SK-N-SH (cell line): Measurements from ENCODE around the gene ALDH3A2. TPM values are rescaled to one million over a fixed set of nuclear protein-coding genes. Genes with fewer than 3 reads are reported as not detected.

Source experiments
- CTCF ChIA-PET: fragments of 300-600, 350-600 bp; formaldehyde crosslinking; extraction: SDS; loops from one replicate; lab custom pipeline; 2021; lab: Yijun Ruan, JAX
- POLR2A ChIA-PET: fragments of 350-600 bp; sonication (Branson Sonifier 250); formaldehyde crosslinking; extraction: SDS; loops from one replicate; lab custom pipeline; 2020; ENCODE audit warnings: antibody characterized with exemption, inconsistent platforms; lab: Yijun Ruan, JAX
- DNase-seq: peaks from one replicate; pipeline ENCODE4 v3.0.0; 2012
- H2AFZ ChIP-seq: fragments of 200-600 bp; sonication (generic); 2 replicates; pipeline ENCODE4 v1.8.1; 2016; ENCODE audit warnings: antibody characterized with exemption, mild to moderate bottlenecking, low read depth
- H3F3A ChIP-seq: fragments of 200-600 bp; sonication (generic); replicated peaks from 2 replicates; pipeline ENCODE3; 2016; ENCODE audit warnings: antibody characterized with exemption, mild to moderate bottlenecking; ENCODE audit not compliant: insufficient read depth
- H3K27ac ChIP-seq, 2 experiments: fragments of 200-500 bp in 1 of 2; fragments of 200-600 bp in 1 of 2; sonication (Bioruptor generic) in 1 of 2; sonication (generic), shearing (Covaris generic) in 1 of 2; 2 replicates each; pipeline versions ENCODE4 v1.5.1 to v1.6.1; 2014 to 2016; ENCODE audit warnings: low read depth in 2 of 2, inconsistent platforms in 1 of 2, low read length in 1 of 2, mild to moderate bottlenecking in 1 of 2, mixed read lengths in 1 of 2
- H3K27me3 ChIP-seq: fragments of 200-600 bp; sonication (generic), shearing (Covaris generic); 2 replicates; pipeline ENCODE4 v1.6.1; 2016; ENCODE audit warnings: mixed run types; ENCODE audit not compliant: insufficient read depth
- H3K36me3 ChIP-seq, 2 experiments: fragments of 200-500 bp in 1 of 2; fragments of 200-600 bp in 1 of 2; sonication (Bioruptor generic) in 1 of 2; sonication (generic) in 1 of 2; replicated peaks in 1 of 2; 2 replicates each; pipeline versions ENCODE3 to v1.5.1; 2014 to 2016; ENCODE audit warnings: low read length in 1 of 2, mild to moderate bottlenecking in 1 of 2; ENCODE audit not compliant: insufficient read depth in 2 of 2, control insufficient read depth in 1 of 2
- H3K4me1 ChIP-seq, 2 experiments: fragments of 200-500 bp in 1 of 2; fragments of 200-600 bp in 1 of 2; sonication (Bioruptor generic) in 1 of 2; sonication (generic), shearing (Covaris generic) in 1 of 2; 2 replicates each; pipeline versions ENCODE4 v1.5.1 to v1.6.1; 2014 to 2016; ENCODE audit warnings: low read depth in 1 of 2, low read length in 1 of 2, mixed run types in 1 of 2; ENCODE audit not compliant: insufficient read depth in 2 of 2, control insufficient read depth in 1 of 2
- H3K4me2 ChIP-seq: fragments of 200-600 bp; sonication (generic), shearing (Covaris generic); 2 replicates; pipeline ENCODE4 v1.6.1; 2017; ENCODE audit warnings: mixed run types
- H3K4me3 ChIP-seq, 2 experiments: fragments of 200-500 bp in 1 of 2; fragments of 200-600 bp in 1 of 2; sonication (Bioruptor generic) in 1 of 2; sonication (generic), shearing (Covaris generic) in 1 of 2; 2 replicates each; pipeline versions ENCODE4 v1.5.1 to v1.8.1; 2014 to 2016; ENCODE audit warnings: low read depth in 2 of 2, inconsistent platforms in 1 of 2, low read length in 1 of 2, mild to moderate bottlenecking in 1 of 2, mixed read lengths in 1 of 2, moderate library complexity in 1 of 2
- H3K79me2 ChIP-seq: fragments of 200-600 bp; sonication (generic); 2 replicates; pipeline ENCODE4 v1.8.1; 2017; ENCODE audit warnings: mild to moderate bottlenecking; ENCODE audit not compliant: insufficient read depth
- H3K9ac ChIP-seq: fragments of 200-600 bp; sonication (generic); 2 replicates; pipeline ENCODE4 v1.6.1; 2017; ENCODE audit warnings: mixed run types
- H3K9me2 ChIP-seq: fragments of 200-600 bp; sonication (generic); 2 replicates; pipeline ENCODE4 v1.6.1; 2017; ENCODE audit warnings: mixed run types
- H3K9me3 ChIP-seq: fragments of 200-600 bp; sonication (generic); 2 replicates; pipeline ENCODE4 v1.6.1; 2017; ENCODE audit warnings: mixed run types, mild to moderate bottlenecking, moderate library complexity
- H4K20me1 ChIP-seq: fragments of 200-600 bp; sonication (generic); 2 replicates; pipeline ENCODE4 v1.6.1; 2017; ENCODE audit warnings: mild to moderate bottlenecking, mixed run types; ENCODE audit not compliant: insufficient read depth
- CTCF ChIP-seq: fragments of 200-600 bp; sonication (generic); IDR thresholded peaks from 2 replicates; pipeline ENCODE4 v1.6.1; 2017; ENCODE audit warnings: antibody characterized with exemption, mild to moderate bottlenecking, moderate library complexity
- FOXJ3 ChIP-seq: sonication (generic); formaldehyde crosslinking; IDR thresholded peaks from 2 replicates; pipeline ENCODE4 v1.5.1; 2020; ENCODE audit warnings: mild to moderate bottlenecking, missing genetic modification reagents
- FOXM1 ChIP-seq: IDR thresholded peaks from 2 replicates; pipeline ENCODE4 v1.4.0; 2012; ENCODE audit warnings: low read depth, mild to moderate bottlenecking
- GABPA ChIP-seq: IDR thresholded peaks from 2 replicates; pipeline ENCODE4 v1.4.0; 2012; ENCODE audit warnings: low read depth, mild to moderate bottlenecking
- JUND ChIP-seq: IDR thresholded peaks from 2 replicates; pipeline ENCODE4 v1.4.0; 2012
- MEF2A ChIP-seq: IDR thresholded peaks from 2 replicates; pipeline ENCODE4 v1.4.0; 2012; ENCODE audit warnings: low read depth, borderline replicate concordance
- NRF1 ChIP-seq: IDR thresholded peaks from 2 replicates; pipeline ENCODE4 v1.6.1; 2012; ENCODE audit warnings: low read depth, mild to moderate bottlenecking, low read length
- POLR2AphosphoS5 ChIP-seq: IDR thresholded peaks from 2 replicates; pipeline ENCODE4 v1.6.1; 2012; ENCODE audit warnings: low read depth, low read length
- RAD21 ChIP-seq: IDR thresholded peaks from 2 replicates; pipeline ENCODE4 v1.6.1; 2012; ENCODE audit warnings: mild to moderate bottlenecking, low read length
- RCOR1 ChIP-seq: fragments of 150-350 bp; IDR thresholded peaks from 2 replicates; pipeline ENCODE4 v1.6.1; 2017; ENCODE audit warnings: antibody characterized with exemption, low read length
- SIN3A ChIP-seq: IDR thresholded peaks from 2 replicates; pipeline ENCODE4 v1.6.1; 2012; ENCODE audit warnings: low read depth, mild to moderate bottlenecking, low read length, moderate library complexity, borderline replicate concordance
- TEAD4 ChIP-seq: IDR thresholded peaks from 2 replicates; pipeline ENCODE4 v1.4.0; 2012; ENCODE audit warnings: mild to moderate bottlenecking, borderline replicate concordance; ENCODE audit not compliant: insufficient read depth
- USF1 ChIP-seq: IDR thresholded peaks from 2 replicates; pipeline ENCODE4 v1.4.0; 2012; ENCODE audit warnings: low read depth, borderline replicate concordance
- USF2 ChIP-seq: fragments of 150-350 bp; IDR thresholded peaks from 2 replicates; pipeline ENCODE4 v1.6.1; 2017; ENCODE audit warnings: antibody characterized with exemption, low read length, low read depth, borderline replicate concordance
- ZBTB33 ChIP-seq: IDR thresholded peaks from 2 replicates; pipeline ENCODE4 v1.4.0; 2012; ENCODE audit warnings: low read depth, borderline replicate concordance
- WGBS: methylation state at CpG from one replicate; pipeline ENCODE4 v1.1.6; 2017; ENCODE audit warnings: low lambda C conversion rate; 5-methylcytosine and 5-hydroxymethylcytosine counted together
- polyA plus RNA-seq, 3 experiments: library from polyadenylated mRNA; depleted of rRNA; stranded (reverse); fragments of >200 nt; gene quantifications; 2 replicates each; pipeline ENCODE4 v1.2.3, GENCODE V29; 2012

The ALDH3A2 gene
- polyA plus RNA-seq, 1 of the 3 experiments (the other 2 are of a cell fraction), result 16.6 TPM

GRCh38 chr17:19716108-19717030 is 67.8 kb downstream of the ALDH3A2 start, which contains the start of gene SLC47A2:
SLC47A2 (minus strand) TSS chr17:19716584; CDS start chr17:19716555, 29 bp downstream.
- Histone ChIP-seq H3K4me2 (no peak within 1 kb of the TSS), H2AFZ (no peak within 1 kb of the TSS), H3K27me3 (no peaks in the 10 kb centered on the region), H4K20me1 (no peaks in the 10 kb centered on the region), H3K4me3 (no peak within 1 kb of the TSS), H3K27ac (no peak within 1 kb of the TSS; a peak in 1 of 4 replicates), H3K9me3 (no peaks in the 10 kb centered on the region), H3F3A (no peaks in the 10 kb centered on the region), H3K79me2 (no peaks in the 10 kb centered on the region), H3K9me2 (no peaks in the 10 kb centered on the region), H3K4me1 (peaks cover 0 to 9% of the 10 kb centered on the region in 2 experiments; a peak in 1 of 4 replicates), H3K36me3 (no peaks in the 10 kb centered on the region), H3K9ac (no peak within 1 kb of the TSS)
- POLR2A ChIA-PET, result no interaction called here
- TF ChIP-seq RCOR1 (no peak), MEF2A (no peak), CTCF (no peak), FOXJ3 (no peak), FOXM1 (no peak), TEAD4 (no peak), USF2 (no peak), NRF1 (no peak), SIN3A (no peak), POLR2AphosphoS5 (no peak), JUND (no peak), RAD21 (no peak), ZBTB33 (no peak), GABPA (no peak), USF1 (no peak)
- peak; percentile 64 for DNase-seq
- 57% methylated on average over 5 of the region's 13 CpGs for WGBS
- CTCF ChIA-PET, result interaction anchor here (0.8 to 2.6 kb wide), 3 partner anchors 11 to 29 kb away, joined by 3 to 9 read pairs (median 8); no protein-coding TSS in a partner anchor
